D721Med (cell line): Measurements from ENCODE around the gene SEMA3C.

ENCODE experiments used
- DNase-seq: peaks from one replicate; pipeline ENCODE4 v3.0.0; 2011; ENCODE audit warnings: low spot score; ENCODE audit not compliant: insufficient read length
- FAIRE-seq: peaks from 2 replicates; lab custom pipeline; 2011; peaks lifted over from hg19 to GRCh38; lab: Jason Lieb, UNC
- CTCF ChIP-seq: IDR thresholded peaks from 2 replicates; pipeline ENCODE4 v1.5.1; 2012; ENCODE audit warnings: mild to moderate bottlenecking, control low read depth; ENCODE audit not compliant: insufficient read depth; ENCODE audit errors: missing control alignments

SEMA3C gene

DNA sequence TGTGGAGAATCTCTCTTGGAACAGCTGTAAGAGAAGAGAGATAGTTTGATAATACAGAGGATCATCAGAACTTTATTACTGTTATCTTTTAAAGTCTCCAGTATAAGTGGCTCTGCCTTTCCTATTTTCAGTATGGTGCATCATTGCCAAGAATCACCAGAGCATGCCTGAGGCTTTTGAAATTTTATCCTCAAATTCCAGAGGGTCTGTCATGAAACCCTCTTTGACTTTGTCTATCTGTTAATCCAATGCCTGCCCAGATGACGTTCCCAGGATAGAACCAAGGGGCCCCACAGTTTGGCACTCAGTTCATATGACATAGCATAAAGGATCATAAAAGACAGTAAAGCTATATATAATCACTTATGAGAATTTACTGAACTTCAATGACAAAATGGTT, 35.3 kb upstream of the SEMA3C start:
- FAIRE-seq (no peak), DNase-seq (no peak)
- TF ChIP-seq CTCF: no peak

GRCh38 chr7:80950550-80950967, 31.7 kb upstream of the SEMA3C start:
- FAIRE-seq (no peak), DNase-seq (no peak)
- TF ChIP-seq CTCF: no peak

DNA sequence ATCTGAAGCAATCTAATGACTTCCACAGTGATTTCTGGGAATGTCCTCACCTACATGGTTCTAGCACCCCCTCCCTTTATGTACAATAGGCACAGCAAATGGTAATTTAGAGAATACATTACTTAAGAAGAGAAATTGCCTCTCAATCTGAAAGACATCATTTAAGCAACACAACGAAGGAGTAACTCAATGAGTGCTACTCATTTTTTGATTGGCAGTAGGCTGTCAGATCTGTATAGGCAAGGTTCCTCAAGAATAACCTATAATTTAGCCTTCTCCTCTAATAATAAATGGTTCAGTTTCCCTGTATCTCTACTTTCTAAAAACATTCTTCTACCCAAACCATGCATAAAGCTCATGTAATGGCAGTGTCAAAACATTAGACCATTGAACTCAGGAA, 30.6 kb upstream of the SEMA3C start:
- DNase-seq (no peak), FAIRE-seq (no peak)
- TF ChIP-seq CTCF: no peak

DNA sequence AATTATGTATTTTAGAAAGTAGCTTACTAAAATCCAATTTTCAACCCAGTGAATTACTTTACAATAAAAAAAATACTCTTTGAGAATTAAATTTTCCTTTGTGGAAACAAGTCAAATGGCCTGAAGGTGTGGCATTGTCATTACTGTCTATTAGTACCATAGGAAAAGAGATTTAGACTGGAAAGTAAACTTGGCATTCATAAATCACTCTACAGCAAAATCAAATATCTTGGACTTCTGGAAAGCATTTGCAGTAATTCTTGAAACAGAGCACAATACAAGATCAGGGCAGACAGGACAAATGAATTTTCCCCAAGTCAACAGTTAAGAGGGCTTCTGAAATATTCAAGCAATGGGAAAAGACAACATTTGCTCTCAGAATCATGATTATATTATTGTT, 28.0 kb upstream of the SEMA3C start:
- FAIRE-seq (no peak), DNase-seq (no peak)
- TF ChIP-seq CTCF: no peak

GRCh38 chr7:80945976-80946375, 27.1 kb upstream of the SEMA3C start:
- DNase-seq: no peak
- no peak for TF ChIP-seq CTCF
- no peak for FAIRE-seq

DNA sequence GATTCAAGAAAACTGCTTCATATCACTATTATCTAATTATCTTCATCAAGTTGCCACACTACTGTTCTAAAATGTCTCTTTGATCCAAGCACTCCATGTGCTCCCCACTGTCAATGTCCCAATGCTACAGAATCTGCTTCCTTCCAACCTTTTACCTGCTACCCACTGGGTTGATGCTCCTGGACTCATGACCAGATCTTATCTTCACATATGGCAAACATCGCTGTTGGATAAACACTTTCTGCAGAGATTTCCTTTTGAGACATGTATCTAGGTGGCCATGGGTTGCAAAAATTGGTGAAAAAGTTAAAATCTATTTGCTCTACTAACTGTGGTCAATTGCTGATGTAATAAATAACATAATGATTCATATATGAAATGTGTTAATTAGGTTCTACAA, 24.5 kb upstream of the SEMA3C start:
- no peak for TF ChIP-seq CTCF

DNA sequence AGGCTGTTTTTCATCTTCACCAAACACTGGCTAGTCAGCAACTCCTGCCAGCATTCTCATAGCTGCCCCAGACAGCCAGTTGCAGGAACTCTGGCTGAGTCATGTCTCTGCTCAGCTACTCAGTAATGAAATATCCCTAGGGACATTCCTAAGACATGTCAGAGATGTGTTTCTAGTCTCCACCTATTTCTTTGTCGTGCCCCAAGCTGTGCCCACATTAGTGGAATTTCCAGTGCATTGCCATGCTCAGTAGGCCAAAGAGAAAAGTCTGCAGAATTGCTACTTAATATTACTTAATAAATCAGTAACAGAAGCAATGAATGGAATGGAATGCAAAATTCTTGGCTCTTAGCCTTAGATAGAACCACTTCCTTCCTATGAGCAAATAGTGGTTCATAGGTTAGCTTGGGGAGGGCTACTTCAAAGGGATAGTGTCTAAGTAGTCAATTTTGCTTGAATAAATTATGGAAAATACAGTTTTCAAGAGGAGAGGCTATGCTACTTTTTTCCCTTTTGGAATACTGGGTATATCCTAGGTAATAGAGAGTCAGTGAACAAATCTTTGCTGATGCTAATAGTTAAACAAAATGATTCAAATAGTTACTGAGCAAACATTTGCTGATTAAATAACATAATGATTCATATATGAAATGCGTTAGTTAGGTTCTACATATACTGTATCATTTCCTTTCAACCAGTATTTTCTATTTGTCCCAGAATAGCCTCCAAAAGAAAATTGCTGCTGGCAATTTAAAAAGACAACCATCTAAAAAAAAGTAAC, 23.6 kb upstream of the SEMA3C start:
- no peak for DNase-seq
- no peak for FAIRE-seq
- no peak for TF ChIP-seq CTCF

More for the DNA sequence above, 24.5 kb upstream of the SEMA3C start:
- DNase-seq (no peak), FAIRE-seq (no peak)
